Glomerular endothelial cell (primary cell): ENCODE data around the gene KMT2C. TPM values are rescaled to one million over a fixed set of nuclear protein-coding genes. Genes with fewer than 3 reads are reported as not detected.
"Not testable (repeated sequence)": the region's sequence is repeated elsewhere in the genome, so short reads cannot be mapped to it uniquely, and the experiment has no call there.

ENCODE experiments used
- DNase-seq: peaks from one replicate; pipeline ENCODE4 v3.0.0-alpha.2; 2011; ENCODE audit warnings: low read depth, low spot score; ENCODE audit errors: extremely low read depth
- total RNA-seq: library from RNA; depleted of rRNA; stranded (reverse); fragments of >200 nt; gene quantifications from 2 replicates; pipeline ENCODE4 v1.2.3, GENCODE V29; 2015

Gene KMT2C
- total RNA-seq, 1 donor from 2014 or later: 50.6 TPM

GRCh38 chr7:152328234-152328633, 107.6 kb downstream of the KMT2C start:
- DNase-seq: no peak

DNA sequence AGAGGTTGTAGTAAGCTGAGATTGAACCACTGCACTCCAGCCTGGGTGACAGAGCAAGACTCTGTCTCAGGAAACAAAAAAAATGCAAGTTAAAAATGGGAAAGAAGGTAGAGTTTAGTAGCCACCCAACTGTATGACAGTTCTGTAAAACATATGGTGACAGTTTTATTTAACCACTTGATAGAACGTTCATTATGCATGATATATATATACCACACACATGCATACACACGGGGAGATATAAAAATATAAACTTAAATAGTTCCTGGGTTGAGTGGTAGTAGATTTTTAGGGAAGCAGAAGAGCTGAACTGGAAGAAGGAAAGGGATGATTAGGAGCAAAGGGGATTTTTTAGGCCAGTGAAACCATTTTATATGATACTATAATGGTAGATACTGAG, 120.0 kb downstream of the KMT2C start:
- DNase-seq: no peak

DNA sequence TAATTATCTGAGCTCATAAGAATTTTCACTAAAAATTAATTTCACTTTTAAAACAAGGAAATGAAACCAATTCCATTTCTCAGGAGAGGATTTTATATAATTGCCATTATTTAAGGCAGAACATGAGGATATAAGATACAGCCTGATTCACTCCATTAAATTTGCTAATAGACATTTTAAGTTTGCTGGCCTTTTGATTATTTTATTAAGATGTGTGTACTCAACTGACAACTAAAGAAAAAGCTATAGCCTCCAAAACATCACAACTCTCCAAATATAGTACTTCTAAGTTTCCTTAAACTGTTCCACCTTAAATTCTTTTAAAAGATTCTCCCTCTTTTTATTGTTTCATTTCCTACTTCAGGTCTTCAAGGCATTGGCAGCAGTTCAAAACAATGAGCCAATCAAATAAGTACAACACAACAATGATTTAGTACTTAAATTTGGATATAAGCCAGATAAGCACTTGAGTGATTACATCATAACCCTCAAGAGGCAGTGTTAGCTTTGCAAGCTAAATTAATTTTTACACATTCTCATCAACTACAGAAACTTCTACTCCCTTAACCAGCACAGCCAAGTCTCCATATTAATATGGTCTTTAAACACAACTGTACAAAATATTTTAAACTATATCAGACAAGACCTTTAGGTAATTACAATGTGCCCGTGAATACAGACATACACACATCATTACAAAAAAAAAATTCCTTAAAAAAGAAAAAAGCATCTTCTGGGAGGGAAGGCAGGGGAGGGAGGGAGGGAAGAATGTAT, 121.8 kb downstream of the KMT2C start:
- peak; percentile 92 for DNase-seq

- no peak for DNase-seq
Measured at GRCh38 chr7:152313217-152313616, 122.6 kb downstream of the KMT2C start.

- DNase-seq: no peak
Measured at GRCh38 chr7:152312316-152312715, 123.5 kb downstream of the KMT2C start.

GRCh38 chr7:152307902-152308301, 127.9 kb downstream of the KMT2C start:
- no peak for DNase-seq

DNA sequence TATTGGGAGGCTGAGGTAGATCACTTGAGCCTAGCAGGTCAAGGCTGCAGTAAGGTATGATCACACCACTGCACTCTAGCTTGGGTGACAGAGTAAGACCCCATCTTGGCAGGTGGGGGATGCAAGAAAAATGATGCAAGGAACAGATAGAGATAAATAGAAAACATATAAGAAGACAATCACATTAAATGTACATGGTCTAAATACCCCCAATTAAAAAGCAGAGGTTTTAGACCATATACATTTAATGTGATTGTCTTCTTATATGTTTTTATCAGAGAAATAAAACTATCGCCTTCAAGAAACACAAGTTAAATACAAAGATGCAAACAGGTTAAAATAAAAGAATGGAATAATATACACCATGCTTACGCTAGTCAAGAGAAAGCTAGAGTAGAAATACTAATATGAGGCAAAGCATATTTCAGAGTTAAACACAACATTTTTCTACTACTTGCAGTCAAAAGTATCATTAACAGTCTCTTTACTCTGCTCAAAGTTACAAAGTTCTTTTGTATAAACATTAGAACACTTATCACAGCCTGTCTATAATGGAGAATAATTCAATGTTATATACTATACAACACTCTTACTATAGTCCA, 136.2 kb downstream of the KMT2C start:
- DNase-seq: not testable (repeated sequence)

- no peak for DNase-seq
Measured at GRCh38 chr7:152292897-152293296, 142.9 kb downstream of the KMT2C start.

DNA sequence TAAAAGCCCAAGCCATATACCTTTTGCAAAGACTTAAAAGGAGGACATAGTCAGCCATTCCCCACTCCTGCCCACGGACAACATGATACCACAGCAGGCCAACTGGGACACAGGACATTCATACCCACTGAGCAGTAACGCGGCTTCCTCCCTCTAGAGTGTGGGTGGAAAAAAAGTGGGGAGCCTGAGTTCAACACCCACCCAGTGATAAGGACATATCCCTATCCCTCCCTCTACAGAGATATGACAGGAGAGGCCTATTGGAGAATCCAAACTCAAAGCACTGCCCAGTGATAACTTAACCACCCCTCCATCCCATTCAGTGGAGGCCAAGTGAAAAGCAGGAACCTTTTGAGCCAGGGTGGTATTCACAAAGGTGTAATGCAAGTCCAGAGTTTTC, 148.8 kb downstream of the KMT2C start:
- DNase-seq: not testable (repeated sequence)

DNA sequence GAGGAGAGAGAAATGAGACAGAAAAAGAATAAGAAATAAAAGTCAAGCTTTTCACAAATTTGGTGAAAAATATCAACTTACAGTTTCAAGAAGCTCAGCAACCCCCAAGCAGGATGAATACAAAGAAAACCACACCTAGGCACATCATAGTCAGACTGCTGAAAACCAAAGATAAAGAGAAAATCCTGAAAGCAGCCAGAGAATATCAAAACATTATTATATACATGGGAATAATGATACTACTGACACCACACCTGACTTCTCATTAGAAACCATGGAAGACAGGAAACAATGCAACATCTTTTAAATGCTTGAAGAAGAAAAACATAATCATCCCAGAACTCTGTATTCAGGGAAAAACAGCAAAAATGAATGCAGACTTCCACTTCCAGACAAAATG, 149.6 kb downstream of the KMT2C start:
- DNase-seq: not testable (repeated sequence)

- not testable (repeated sequence) for DNase-seq
Measured at GRCh38 chr7:152284998-152285397, 150.8 kb downstream of the KMT2C start.

- DNase-seq: not testable (repeated sequence)
Measured at GRCh38 chr7:152277687-152278086, 158.1 kb downstream of the KMT2C start.

DNA sequence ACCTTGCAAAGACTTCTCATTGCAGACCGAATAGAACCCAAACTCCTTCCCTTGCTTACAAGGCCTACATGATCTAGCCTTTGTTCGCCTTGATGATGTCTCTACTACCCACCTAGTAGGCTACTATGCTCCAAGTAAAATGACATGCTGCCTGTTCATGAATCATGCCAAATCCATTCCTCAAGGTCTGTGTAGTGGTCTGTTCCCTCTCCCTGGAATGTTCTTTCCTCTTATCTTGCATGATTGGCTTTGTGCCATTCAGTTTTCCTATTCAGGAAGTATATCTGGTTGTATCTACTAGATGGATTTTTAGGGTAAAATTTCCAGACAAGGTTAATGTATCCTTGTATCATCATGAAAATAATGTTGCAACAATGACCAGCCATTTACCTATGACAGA, 165.4 kb downstream of the KMT2C start:
- DNase-seq: not testable (repeated sequence)

- DNase-seq: not testable (repeated sequence)
Measured at GRCh38 chr7:152266859-152267258, 168.9 kb downstream of the KMT2C start.

DNA sequence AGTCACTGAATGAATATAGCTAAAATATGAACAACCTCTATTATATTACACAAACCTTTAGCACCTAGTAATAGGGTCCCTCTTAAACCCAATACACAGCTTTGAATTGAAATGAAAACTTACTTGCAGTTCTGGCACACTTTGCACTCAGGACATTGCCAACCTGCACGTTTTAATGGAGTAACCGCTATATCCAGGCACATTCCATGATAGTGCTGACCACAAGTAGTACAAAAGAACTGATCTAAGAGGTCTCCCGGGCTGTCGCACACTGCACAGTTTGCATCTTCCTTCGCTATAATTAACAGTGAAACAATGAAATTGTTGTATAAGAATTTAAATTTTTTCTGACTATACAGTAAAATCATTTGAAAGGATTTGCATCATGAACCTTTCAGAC, 170.9 kb downstream of the KMT2C start:
- not testable (repeated sequence) for DNase-seq

DNA sequence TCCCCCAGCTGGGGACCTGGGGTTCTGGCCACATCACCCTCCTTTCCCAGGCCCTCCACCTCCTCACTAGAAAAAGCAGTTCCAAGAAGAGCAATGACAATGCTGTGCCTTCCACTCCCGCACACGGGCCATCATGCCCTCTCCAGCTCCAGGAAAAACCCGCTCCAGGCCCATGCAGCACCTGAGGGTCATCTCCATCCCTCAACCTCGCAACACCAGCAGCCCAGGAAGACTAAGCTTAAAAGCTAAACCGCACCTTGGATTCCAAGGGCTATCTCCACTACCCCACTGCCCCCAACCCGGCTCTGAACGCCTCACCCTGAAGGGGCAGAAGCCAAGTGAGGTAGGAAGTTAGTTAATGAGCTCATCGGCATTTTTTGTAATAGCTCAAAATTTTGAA, 173.7 kb downstream of the KMT2C start:
- not testable (repeated sequence) for DNase-seq

DNA sequence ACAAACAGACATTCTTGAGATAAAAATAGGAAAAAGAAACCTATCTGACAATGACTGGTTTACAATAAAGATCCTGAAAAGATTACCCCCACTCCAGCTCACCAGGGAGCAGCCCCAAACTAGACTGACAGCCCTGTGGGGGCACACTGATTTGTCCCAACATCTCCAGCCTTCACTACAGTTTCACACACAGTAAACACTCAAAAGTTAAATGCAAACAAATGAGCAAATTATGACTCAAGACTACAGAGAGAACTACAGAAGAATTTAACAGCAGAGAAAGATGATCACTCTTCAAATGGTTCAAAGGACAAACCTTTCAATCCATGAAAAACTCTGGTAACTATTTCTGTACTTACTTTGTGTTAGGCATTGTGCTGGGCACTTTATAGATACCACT, 176.2 kb downstream of the KMT2C start:
- not testable (repeated sequence) for DNase-seq

- not testable (repeated sequence) for DNase-seq
Measured at GRCh38 chr7:152247851-152248250, 188.0 kb downstream of the KMT2C start.

- DNase-seq: not testable (repeated sequence)
Measured at GRCh38 chr7:152245417-152245816, 190.4 kb downstream of the KMT2C start.

GRCh38 chr7:152243464-152243863, 192.3 kb downstream of the KMT2C start:
- DNase-seq: not testable (repeated sequence)

DNA sequence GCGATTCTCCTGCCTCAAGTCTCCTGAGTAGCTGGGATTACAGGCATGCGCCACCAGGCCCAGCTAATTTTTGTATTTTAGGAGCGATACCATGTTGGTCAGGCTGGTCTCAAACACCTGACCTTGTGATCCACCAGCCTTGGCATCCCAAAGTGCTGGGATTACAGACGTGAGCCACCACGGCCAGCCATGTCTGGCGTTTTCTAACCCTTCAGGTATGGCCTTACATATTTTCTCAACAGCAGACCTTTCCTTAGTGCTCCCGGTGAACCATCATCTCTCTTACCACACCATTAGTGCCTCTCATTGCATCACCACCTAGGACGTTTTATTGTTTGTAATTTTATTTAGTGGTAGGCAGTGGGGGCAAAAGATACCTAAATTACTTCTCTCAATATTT, 194.5 kb downstream of the KMT2C start:
- DNase-seq: not testable (repeated sequence)

DNA sequence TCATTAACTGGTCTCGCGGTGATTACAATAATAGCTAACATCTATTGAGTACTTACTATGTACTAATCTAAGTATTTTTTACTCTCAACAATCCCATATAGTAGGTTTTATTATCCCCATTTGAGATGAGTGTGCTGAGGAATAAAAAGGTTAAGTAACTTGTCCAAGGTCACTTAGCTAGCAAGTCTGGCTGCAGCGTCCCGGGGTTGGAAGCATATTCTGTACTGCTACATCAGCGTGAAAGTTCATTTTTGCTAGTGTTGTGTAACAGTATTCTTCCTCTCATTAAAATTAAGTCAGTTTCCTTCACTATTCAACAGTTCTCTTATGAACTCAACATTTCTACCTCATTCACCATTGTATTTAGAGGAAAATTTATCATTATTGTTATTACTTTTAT, 199.5 kb downstream of the KMT2C start:
- DNase-seq: not testable (repeated sequence)
